Stimulated activated naive CD4-positive, alpha-beta T cell (primary cell): ENCODE results near the gene DKKL1.
"Not testable (repeated sequence)": the region's sequence is repeated elsewhere in the genome, so short reads cannot be mapped to it uniquely, and the experiment has no call there.

Experiments used
- DNase-seq, 6 experiments: peaks; one replicate each; lab custom pipeline; 2025; lab: John Stamatoyannopoulos, UW

The DKKL1 gene

GRCh38 chr19:49363268-49364082, at the start of gene DKKL1:
Gene DKKL1 (plus strand): TSS chr19:49363877. CDS start chr19:49363999, 122 bp downstream.
- peak; percentile 29 to 71 (median 59) for DNase-seq

- DNase-seq = no peak
Measured at GRCh38 chr19:49315111-49315510, 48.6 kb upstream of the DKKL1 start.

- DNase-seq = no peak
Measured at GRCh38 chr19:49316284-49316683, 47.4 kb upstream of the DKKL1 start.

GRCh38 chr19:49318296-49318695, 45.4 kb upstream of the DKKL1 start:
- DNase-seq = no peak

GRCh38 chr19:49324801-49325576, 38.7 kb upstream of the DKKL1 start, which contains the start of gene SLC6A16:
Gene SLC6A16 (minus strand): TSS chr19:49325191. CDS start chr19:49311347, 13,844 bp downstream.
- no peak for DNase-seq

- DNase-seq = not testable (repeated sequence)
Measured at GRCh38 chr19:49325756-49326155, 37.9 kb upstream of the DKKL1 start.

- DNase-seq = no peak
Measured at GRCh38 chr19:49326165-49326704, 37.4 kb upstream of the DKKL1 start.

- peak in 3 of 6 experiments; percentile 18 to 38 (median 38) for DNase-seq
Measured at GRCh38 chr19:49327878-49328544, 35.7 kb upstream of the DKKL1 start.

GRCh38 chr19:49328741-49329140, 34.9 kb upstream of the DKKL1 start:
- DNase-seq = no peak

GRCh38 chr19:49331187-49331586, 32.5 kb upstream of the DKKL1 start:
- DNase-seq = not testable (repeated sequence)

GRCh38 chr19:49331616-49332055, 32.0 kb upstream of the DKKL1 start:
- DNase-seq = peak; percentile 21 to 68 (median 54)

GRCh38 chr19:49332691-49333417, 30.8 kb upstream of the DKKL1 start:
- not testable (repeated sequence) for DNase-seq

GRCh38 chr19:49333418-49333805, 30.3 kb upstream of the DKKL1 start:
- DNase-seq = no peak

GRCh38 chr19:49333811-49334288, 29.8 kb upstream of the DKKL1 start:
- peak; percentile 55 to 70 (median 60) for DNase-seq

GRCh38 chr19:49335071-49335783, 28.4 kb upstream of the DKKL1 start, which contains the start of gene CD37:
Gene CD37 (plus strand): TSS chr19:49335406. CDS start chr19:49335541, 135 bp downstream.
- peak; percentile 16 to 71 (median 56) for DNase-seq

- DNase-seq = peak in 2 of 6 experiments; percentile 43 to 71
Measured at GRCh38 chr19:49335784-49336481, 27.7 kb upstream of the DKKL1 start.

GRCh38 chr19:49336482-49337266, 27.0 kb upstream of the DKKL1 start:
- DNase-seq = no peak

- no peak for DNase-seq
Measured at GRCh38 chr19:49337267-49338022, 26.2 kb upstream of the DKKL1 start.
